LNCaP clone FGC (cell line): ENCODE results near the gene CD47.

Experiments
- DNase-seq: peaks from one replicate; pipeline ENCODE4 v3.0.0-alpha.2; 2011; ENCODE audit warnings: low read depth
- H3K4me3 ChIP-seq: 2 replicates; pipeline ENCODE4 v1.5.1; 2011; ENCODE audit warnings: mild to moderate bottlenecking, low read depth, low read length, control low read depth
- TF ChIP-seq, protein P1 (sequence below): IDR thresholded peaks from 2 replicates; pipeline ENCODE4 v1.5.1; 2012; ENCODE audit warnings: mild to moderate bottlenecking; ENCODE audit not compliant: control insufficient read depth, insufficient read depth; ENCODE audit errors: extremely low read depth

The CD47 gene

DNA sequence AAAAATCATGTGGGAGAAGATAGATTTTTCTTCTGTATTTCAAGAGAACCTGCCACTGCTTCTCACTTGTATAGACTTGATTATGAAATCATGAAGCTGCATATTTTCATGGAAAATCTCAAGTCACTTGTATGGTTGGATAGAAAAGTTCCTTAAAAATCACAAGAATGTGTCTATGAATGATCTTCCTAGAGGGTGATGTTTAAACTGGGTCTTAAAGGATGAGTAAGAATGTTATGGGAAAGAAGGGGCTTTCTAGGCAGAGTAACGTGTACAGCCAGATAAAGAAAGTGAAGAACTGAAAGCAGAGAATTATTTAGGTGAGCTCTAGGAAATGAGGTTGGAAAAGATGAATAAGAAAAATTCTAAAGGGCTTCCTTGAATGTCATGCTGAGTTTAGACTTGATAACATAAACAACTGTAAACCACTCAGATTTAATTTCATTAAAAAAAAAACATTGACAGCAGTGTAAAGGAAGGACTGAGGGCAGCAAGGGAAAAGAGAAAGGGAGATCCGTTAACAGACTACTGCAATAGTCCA lies 5.0 kb downstream of the CD47 start:
- DNase-seq: no peak
- no peak overlapping the region for H3K4me3 ChIP-seq
- TF ChIP-seq, protein P1, sequence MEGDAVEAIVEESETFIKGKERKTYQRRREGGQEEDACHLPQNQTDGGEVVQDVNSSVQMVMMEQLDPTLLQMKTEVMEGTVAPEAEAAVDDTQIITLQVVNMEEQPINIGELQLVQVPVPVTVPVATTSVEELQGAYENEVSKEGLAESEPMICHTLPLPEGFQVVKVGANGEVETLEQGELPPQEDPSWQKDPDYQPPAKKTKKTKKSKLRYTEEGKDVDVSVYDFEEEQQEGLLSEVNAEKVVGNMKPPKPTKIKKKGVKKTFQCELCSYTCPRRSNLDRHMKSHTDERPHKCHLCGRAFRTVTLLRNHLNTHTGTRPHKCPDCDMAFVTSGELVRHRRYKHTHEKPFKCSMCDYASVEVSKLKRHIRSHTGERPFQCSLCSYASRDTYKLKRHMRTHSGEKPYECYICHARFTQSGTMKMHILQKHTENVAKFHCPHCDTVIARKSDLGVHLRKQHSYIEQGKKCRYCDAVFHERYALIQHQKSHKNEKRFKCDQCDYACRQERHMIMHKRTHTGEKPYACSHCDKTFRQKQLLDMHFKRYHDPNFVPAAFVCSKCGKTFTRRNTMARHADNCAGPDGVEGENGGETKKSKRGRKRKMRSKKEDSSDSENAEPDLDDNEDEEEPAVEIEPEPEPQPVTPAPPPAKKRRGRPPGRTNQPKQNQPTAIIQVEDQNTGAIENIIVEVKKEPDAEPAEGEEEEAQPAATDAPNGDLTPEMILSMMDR: no peak

DNA sequence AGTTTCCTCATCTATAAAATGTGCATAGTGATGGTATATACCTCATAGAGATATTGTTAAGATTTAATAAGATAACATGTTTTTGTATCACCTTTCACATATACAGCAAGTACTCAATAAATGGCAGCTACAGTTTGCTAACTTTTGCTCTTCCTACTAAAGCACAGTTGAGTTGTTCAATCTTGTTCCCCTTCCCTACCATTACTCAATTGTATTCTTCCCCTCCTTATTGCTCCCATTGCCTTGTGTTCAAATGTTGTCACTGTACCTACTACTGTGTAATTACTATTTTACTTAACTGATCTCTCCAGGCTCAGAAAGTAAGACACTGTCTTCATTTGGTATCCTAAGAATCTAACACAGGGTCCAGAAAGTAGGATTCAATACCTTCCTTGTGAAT lies 5.5 kb downstream of the CD47 start:
- TF ChIP-seq, protein P1: no peak
- no peak for DNase-seq
- H3K4me3 ChIP-seq: no peak overlapping the region

DNA sequence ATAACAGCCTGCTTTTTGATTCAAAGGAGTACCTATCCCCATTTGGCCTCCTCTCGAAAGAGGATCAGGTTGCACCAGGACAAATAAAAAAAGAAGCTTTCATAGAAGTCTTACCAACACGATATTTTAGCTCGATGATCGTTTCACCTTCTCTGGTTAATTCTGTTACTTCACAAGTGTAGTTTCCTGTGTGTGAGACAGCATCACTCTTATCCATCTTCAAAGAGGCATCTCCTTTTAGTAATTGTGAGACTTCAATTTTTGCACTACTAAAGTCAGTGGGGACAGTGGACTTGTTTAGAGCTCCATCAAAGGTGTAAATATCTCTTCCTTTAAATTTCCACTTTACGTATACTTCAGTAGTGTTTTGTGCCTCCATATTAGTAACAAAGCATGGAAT lies 11.0 kb downstream of the CD47 start:
- no peak for DNase-seq
- TF ChIP-seq, protein P1: no peak
- H3K4me3 ChIP-seq: no peak overlapping the region

DNA sequence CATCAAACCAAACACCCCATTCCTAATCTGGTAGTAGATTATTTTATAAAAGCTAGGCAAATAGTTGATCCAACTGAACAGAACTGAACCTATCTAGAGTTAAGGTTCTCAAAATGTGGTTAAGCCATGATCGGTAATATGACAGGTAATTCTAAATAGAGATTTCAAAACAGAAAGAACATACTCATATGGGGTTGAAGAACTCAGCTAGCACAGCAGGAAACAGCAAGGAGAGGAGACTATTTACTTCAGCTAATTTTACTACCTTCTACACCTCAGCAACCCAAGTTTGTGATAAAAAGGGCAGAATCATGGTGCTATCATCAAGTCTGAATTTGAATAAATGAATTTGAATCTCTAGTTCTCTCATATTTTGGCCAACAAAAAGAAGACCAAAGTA lies 11.8 kb downstream of the CD47 start:
- TF ChIP-seq, protein P1: no peak
- no peak for DNase-seq
- no peak overlapping the region for H3K4me3 ChIP-seq

DNA sequence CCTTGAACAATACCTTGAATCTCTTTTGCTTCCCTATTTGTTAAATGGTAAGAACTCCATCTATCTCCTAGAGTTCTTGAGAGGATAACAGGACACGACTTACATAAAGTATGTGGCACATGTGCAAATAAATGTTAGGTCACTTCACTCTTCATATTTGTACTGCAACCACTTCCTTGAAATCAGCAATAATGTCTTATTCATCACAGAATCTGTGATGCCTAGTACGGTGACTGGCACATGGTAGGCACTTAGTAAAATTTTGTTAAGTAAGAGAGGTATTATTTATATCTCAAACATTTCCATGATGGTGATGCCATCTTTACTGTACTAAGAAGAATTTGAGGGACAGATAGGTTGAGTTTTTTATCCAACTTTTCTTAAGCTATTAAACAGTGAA lies 14.3 kb downstream of the CD47 start:
- H3K4me3 ChIP-seq: no peak overlapping the region
- TF ChIP-seq, protein P1: no peak
- no peak for DNase-seq

DNA sequence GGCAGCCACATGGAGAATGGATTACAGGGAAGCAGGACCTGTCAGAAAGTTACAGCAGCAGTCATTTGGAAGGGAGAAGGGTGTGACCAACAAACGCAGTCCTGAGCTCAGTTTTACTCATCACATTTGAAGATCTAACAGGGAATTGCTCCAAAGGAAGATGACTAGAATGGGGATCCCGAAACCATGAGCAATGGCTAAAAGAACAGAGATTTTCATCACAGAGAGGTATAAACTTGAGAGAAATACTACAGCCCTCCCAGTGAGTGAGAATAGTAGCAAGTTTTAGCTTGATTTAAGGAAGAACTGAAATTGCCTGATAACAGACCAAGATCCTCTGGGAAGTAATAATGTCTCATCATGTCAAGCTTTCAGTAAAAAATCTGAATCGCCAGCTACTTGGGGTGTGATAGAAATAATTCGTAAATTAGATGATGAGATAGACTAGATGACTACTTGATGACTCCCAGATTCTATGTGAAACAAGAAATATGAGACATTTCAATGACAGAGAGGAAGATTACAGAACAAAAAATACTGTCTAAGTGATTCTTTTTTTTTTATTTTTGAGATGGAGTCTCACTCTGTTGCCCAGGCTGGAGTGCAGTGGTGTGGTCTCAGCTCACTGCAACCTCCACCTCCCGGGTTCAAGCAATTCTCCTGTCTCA lies 16.9 kb downstream of the CD47 start:
- DNase-seq: no peak
- TF ChIP-seq, protein P1: no peak
- H3K4me3 ChIP-seq: no peak overlapping the region

DNA sequence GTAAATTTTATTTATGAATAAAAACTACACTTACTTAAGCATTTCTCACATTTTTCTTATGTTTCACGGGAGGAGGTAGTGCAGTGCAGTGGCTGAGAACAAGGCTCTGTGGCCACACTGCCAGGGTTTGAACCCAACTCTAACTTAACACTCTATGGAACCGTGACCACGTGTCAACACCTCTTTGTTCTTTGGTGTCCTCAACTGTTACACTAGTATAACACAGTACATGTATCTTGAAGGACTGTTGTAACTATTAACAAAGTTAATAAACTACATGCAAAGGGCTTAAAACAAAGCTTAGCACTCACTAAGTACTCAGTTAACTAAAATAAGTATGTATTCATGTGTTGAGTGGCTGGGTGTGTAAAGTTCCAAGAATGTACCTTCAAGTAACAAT lies 19.5 kb downstream of the CD47 start:
- H3K4me3 ChIP-seq: no peak overlapping the region
- TF ChIP-seq, protein P1: no peak
- no peak for DNase-seq
